Astrocyte of the spinal cord (primary cell): Measurements from ENCODE around the gene SH3BP5.
A peak's percentile ranks its signal among the peaks of the same experiment; 100 is the strongest.

Experiments
- DNase-seq: peaks from one replicate; pipeline ENCODE4 v3.0.0; 2011; ENCODE audit warnings: low read depth, low spot score
- H3K4me3 ChIP-seq: 2 replicates; pipeline ENCODE4 v1.5.1; 2011; ENCODE audit warnings: low read depth, mild to moderate bottlenecking, low read length, moderate library complexity
- in situ Hi-C: cut with HindIII; loops from 2 replicates; pipeline ENCODE4 v1.10.0; 2017; ENCODE audit warnings: low sequenced_read_pairs
- TF ChIP-seq, protein P1 (sequence below): IDR thresholded peaks from 2 replicates; pipeline ENCODE4 v1.5.1; 2012; ENCODE audit warnings: low read depth, mild to moderate bottlenecking, low read length, inconsistent platforms

SH3BP5 gene, protein sequence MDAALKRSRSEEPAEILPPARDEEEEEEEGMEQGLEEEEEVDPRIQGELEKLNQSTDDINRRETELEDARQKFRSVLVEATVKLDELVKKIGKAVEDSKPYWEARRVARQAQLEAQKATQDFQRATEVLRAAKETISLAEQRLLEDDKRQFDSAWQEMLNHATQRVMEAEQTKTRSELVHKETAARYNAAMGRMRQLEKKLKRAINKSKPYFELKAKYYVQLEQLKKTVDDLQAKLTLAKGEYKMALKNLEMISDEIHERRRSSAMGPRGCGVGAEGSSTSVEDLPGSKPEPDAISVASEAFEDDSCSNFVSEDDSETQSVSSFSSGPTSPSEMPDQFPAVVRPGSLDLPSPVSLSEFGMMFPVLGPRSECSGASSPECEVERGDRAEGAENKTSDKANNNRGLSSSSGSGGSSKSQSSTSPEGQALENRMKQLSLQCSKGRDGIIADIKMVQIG

DNA sequence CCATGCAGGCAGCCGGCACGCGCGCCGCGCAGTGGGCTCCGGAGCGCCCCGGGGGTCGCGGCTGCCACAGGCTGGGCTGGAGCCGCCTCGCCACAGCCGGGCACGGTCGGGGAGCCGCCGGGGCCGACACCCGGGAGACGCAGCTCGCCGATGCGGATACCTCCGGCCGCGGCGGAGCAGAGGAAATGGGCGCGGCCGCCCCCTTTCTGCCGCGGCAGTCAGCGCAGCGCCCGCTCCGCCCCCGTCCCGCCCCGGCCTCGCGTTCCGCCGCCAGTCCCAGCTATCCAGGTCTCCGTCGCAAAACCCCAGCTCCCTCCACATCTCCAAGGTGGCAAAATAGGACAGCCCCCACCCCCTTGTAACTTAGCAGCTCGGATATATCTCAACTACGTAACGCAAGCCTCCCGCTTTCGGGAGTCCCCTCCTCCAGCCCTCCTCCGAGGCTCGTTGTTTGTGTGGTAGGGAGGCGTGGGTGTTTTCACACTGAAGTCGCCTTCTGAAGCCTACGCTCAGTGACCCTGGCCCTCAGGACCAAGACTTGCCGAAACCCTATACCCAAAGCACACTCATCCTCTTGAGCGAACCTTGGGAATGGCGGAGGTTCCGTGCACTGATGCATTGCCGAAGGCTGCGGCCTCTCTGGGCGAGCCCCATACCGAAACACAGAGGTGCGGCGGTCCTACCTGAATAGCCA, at the start of gene SH3BP5:
Gene SH3BP5 (minus strand): TSS at position 182 of the 694 bp plus-strand sequence. CDS start 178 bp downstream, at position 4.
- TF ChIP-seq, protein P1, sequence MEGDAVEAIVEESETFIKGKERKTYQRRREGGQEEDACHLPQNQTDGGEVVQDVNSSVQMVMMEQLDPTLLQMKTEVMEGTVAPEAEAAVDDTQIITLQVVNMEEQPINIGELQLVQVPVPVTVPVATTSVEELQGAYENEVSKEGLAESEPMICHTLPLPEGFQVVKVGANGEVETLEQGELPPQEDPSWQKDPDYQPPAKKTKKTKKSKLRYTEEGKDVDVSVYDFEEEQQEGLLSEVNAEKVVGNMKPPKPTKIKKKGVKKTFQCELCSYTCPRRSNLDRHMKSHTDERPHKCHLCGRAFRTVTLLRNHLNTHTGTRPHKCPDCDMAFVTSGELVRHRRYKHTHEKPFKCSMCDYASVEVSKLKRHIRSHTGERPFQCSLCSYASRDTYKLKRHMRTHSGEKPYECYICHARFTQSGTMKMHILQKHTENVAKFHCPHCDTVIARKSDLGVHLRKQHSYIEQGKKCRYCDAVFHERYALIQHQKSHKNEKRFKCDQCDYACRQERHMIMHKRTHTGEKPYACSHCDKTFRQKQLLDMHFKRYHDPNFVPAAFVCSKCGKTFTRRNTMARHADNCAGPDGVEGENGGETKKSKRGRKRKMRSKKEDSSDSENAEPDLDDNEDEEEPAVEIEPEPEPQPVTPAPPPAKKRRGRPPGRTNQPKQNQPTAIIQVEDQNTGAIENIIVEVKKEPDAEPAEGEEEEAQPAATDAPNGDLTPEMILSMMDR = peak; percentile 60
- in situ Hi-C loops = no loop called here
- DNase-seq = peak; percentile 53
- peak within 1 kb of the TSS; percentile 79 for H3K4me3 ChIP-seq

GRCh38 chr3:15380980-15381890, 48.8 kb upstream of the SH3BP5 start:
- in situ Hi-C loops = no loop called here
- DNase-seq = no peak
- H3K4me3 ChIP-seq = no peak overlapping the region
- TF ChIP-seq, protein P1 = no peak

DNA sequence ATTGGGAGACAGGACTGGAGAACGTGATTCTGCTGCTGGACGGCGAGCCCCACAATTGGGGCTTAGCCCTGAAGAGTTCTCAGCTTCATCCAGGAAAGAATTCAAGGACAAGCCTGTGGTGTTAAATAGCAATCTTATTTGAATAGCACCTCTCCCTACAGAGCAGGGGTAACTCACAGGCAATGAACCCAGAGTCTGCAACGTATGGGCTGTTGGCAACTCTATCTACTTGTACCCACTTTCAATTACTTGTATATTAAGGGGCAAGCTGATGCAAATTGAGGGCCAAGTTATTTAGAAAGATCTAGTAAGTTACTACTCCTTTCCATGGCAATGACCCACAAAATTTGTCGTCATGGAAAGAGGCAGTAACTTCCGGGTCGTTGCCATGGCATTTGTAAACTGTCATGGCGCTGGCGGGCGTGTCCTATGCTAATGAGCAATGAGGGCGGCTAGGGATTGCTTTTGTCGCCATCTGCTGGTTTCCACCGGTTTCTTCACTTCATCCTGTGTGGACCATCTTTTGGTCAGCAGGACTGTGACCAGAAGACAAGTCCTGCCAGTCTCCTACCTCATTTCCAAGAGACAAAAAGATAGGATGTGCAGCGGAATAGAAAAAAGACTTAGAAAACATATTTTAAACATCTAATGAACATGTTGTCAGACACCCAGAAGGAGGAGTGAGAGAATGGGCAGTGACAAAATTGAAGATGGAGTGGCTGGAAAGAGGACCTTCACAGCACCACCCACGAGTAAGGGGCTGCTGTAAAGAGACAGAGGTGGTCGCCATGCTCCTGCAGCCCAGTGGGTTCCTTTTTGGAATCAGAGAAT, 45.8 kb upstream of the SH3BP5 start:
- peak; percentile 94 for DNase-seq
- in situ Hi-C loops = no loop called here
- H3K4me3 ChIP-seq = no peak overlapping the region
- TF ChIP-seq, protein P1 = peak; percentile 84

DNA sequence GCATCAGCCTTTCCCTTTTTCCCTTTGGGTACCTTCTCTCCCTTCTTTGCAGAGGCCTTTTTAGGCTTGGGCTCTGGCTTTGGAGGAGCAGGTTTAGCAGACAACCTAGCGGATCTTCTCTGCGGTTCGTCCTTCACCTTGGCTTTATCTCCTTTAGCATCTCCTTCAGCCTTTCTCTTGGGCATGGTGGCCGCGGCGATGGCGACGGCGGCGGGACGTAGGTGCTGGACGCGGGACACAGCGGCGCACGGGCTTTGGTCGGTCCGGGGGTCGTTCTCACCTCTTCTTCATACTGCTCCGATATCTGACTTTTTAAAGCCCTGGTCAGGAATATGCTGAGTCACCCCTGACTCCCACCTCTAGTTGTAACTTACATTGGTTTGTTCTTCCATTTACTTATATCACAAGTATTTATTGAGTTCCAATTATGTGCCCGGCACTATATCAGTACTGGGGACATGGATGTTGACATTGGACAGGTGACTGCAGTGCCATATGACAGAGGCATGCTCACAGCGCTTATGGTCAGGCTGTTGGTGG, 43.1 kb upstream of the SH3BP5 start:
- DNase-seq = no peak
- in situ Hi-C loops = no loop called here
- TF ChIP-seq, protein P1 = no peak
- H3K4me3 ChIP-seq = no peak overlapping the region

- in situ Hi-C loops = no loop called here
- TF ChIP-seq, protein P1 = no peak
- DNase-seq = no peak
Observed at GRCh38 chr3:15372918-15373317, 40.5 kb upstream of the SH3BP5 start.

More at GRCh38 chr3:15372918-15373317, 40.5 kb upstream of the SH3BP5 start:
- H3K4me3 ChIP-seq = no peak overlapping the region
